ENCODE results near the gene ASXL3. TPM values are rescaled to one million over a fixed set of nuclear protein-coding genes. Genes with fewer than 3 reads are reported as not detected.

Gene ASXL3
- total RNA-seq (2022) (1.2 and 1.6 TPM in 2 replicates), Bru-seq, nascent RNA (percentile 40 among the genes with signal in this experiment), BruChase-seq, experiment 1, labeled RNA remaining after a 2-hour chase (percentile 35 among the genes with signal in this experiment), BruChase-seq, experiment 2, labeled RNA remaining after a 6-hour chase (percentile 25 among the genes with signal in this experiment)
- long read RNA-seq, partial matches to known transcripts = 0 of 1 reads
- long read RNA-seq, other reads (novel, unspliced or antisense) = 1 of 1 reads

DNA sequence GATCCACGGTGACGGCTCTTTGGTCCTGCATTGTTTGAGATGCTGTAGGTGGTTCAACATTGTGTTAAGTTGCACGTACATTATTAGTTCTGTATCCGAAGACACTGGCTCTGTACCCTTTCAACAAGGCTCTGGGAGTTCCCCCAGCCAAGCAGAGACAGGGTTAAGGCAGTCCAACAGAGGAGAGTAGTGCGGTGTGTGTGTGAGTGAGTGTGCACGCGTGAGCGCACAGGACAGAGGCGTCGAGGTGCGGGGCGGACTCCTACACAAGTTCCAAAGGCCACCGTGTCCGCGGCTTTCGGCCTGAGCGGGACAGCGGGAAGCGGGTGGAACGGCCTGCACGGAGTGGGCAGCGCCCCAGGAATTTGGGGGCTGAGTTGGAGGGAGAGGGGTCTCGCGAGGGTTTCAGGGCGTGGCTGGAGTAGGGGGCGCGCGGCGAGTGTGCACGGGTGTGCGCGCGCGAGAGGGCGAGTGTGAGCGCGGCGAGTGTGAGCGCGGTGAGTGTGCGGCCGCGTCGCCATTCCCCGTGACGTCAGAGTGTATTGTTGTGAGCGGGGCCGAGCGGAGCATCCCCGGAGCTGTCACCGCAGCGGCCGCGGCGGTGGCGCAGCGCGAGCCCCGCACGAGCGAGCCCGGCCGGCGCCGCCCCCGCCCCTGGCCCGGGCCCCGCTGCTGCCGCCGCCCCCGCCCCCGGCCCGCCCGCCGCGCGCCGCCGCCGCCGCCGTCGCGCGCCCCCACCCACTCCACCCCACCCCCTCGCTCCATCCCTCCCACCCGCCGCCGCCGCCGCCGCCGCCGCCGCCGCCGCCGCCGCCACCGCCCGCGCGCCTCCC lies at the start of gene ASXL3:
Gene ASXL3 (plus strand): TSS at position 535 of the 833 bp plus-strand sequence. CDS start 413 bp downstream, outside the sequence.
- Histone ChIP-seq H3K27me3 (replicated peaks; ENCODE audit: control insufficient read depth, insufficient read depth, low read length) (no peaks in the 10 kb centered on the region), H3K4me1 (no peaks in the 10 kb centered on the region), H3K9me3 (no peaks in the 10 kb centered on the region), H3K36me3 (ENCODE audit: control insufficient read depth, insufficient read depth, low read length) (no peaks in the 10 kb centered on the region), H3K4me3 (ENCODE audit: low read depth, low read length) (peak within 1 kb of the TSS; percentile 52)
- Mint-ChIP-seq H3K4me3 (ENCODE audit: unreplicated experiment) (no peak within 1 kb of the TSS), H3K27me3 (ENCODE audit: insufficient read depth, unreplicated experiment) (peaks cover 9% of the 10 kb centered on the region), H3K4me1 (ENCODE audit: low read depth, unreplicated experiment) (no peaks in the 10 kb centered on the region), H3K36me3 (ENCODE audit: insufficient read depth, unreplicated experiment) (no peaks in the 10 kb centered on the region), H3K27ac (ENCODE audit: unreplicated experiment) (peak within 1 kb of the TSS; percentile 64), H3K9me3 (ENCODE audit: unreplicated experiment) (no peaks in the 10 kb centered on the region)
- intact Hi-C loops (cut with micrococcal nuclease; ENCODE audit: unreplicated experiment) = no loop called here
- DNase-seq = peak in 1 of 2 experiments; percentile 5
- TF ChIP-seq, protein P1, sequence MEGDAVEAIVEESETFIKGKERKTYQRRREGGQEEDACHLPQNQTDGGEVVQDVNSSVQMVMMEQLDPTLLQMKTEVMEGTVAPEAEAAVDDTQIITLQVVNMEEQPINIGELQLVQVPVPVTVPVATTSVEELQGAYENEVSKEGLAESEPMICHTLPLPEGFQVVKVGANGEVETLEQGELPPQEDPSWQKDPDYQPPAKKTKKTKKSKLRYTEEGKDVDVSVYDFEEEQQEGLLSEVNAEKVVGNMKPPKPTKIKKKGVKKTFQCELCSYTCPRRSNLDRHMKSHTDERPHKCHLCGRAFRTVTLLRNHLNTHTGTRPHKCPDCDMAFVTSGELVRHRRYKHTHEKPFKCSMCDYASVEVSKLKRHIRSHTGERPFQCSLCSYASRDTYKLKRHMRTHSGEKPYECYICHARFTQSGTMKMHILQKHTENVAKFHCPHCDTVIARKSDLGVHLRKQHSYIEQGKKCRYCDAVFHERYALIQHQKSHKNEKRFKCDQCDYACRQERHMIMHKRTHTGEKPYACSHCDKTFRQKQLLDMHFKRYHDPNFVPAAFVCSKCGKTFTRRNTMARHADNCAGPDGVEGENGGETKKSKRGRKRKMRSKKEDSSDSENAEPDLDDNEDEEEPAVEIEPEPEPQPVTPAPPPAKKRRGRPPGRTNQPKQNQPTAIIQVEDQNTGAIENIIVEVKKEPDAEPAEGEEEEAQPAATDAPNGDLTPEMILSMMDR (IDR thresholded peaks at IDR 0.05; ENCODE audit: insufficient read depth in 1 of 2, low read depth in 1 of 2, low read length in 1 of 2, severe bottlenecking in 1 of 2, unreplicated experiment in 1 of 2) = no peak
- POLR2A ChIA-PET = no interaction called here
- no TSS peak for BruUV-seq (replicated peaks)
- CTCF ChIA-PET = no interaction called here

DNA sequence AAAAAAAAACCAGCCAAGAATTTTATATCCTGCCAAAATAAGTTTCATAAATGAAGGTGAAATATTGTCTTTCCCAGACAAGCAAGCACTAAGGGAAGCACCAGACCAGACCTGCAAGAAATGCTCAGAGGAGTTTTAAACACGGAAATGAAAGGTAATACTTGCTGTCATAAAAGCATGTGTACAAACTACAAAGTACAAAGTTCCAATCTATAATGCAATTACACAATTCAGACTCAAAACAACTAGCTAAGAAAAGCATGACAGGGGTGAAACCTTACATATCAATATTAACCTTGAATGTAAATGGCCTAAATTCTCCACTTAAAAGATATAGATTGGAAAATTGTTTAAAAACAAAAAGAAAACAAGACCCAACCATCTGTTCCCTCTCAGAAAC lies 45.0 kb upstream of the ASXL3 start:
- intact Hi-C loops (cut with micrococcal nuclease; ENCODE audit: unreplicated experiment) = no loop called here
- Mint-ChIP-seq H3K4me3 (ENCODE audit: unreplicated experiment) (no peak overlapping the region), H3K36me3 (ENCODE audit: insufficient read depth, unreplicated experiment) (no peaks in the 10 kb centered on the region), H3K9me3 (ENCODE audit: unreplicated experiment) (no peaks in the 10 kb centered on the region), H3K4me1 (ENCODE audit: low read depth, unreplicated experiment) (no peaks in the 10 kb centered on the region), H3K27ac (ENCODE audit: unreplicated experiment) (no peak overlapping the region), H3K27me3 (ENCODE audit: insufficient read depth, unreplicated experiment) (no peaks in the 10 kb centered on the region)
- Histone ChIP-seq H3K4me3 (ENCODE audit: low read depth, low read length) (no peak overlapping the region), H3K36me3 (ENCODE audit: control insufficient read depth, insufficient read depth, low read length) (no peaks in the 10 kb centered on the region), H3K4me1 (no peaks in the 10 kb centered on the region), H3K9me3 (no peaks in the 10 kb centered on the region), H3K27me3 (replicated peaks; ENCODE audit: control insufficient read depth, insufficient read depth, low read length) (no peaks in the 10 kb centered on the region)
- ChIA-PET CTCF (no interaction called here), POLR2A (no interaction called here)
- DNase-seq = no peak
- TF ChIP-seq, protein P1 (IDR thresholded peaks at IDR 0.05; ENCODE audit: insufficient read depth in 1 of 2, low read depth in 1 of 2, low read length in 1 of 2, severe bottlenecking in 1 of 2, unreplicated experiment in 1 of 2) = no peak
- BruUV-seq (replicated peaks) = no TSS peak

DNA sequence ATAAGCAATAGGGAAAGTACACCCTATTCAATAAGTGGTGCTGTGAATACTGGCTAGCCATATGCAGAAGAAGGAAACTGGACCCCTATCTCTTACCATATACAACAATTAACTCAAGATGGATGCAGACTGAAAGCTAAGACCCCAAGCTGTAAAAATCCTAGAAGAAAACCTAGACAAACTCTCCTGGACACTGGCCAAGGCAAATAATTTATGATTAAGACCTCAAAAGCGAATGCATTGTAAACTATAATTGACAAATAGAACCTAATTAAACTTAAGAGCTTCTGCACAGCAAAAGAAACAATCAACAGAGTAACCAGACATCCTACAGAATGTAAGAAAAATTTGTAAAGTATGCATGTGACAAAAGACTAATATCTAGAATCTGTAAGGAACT lies 41.1 kb upstream of the ASXL3 start:
- Histone ChIP-seq H3K36me3 (ENCODE audit: control insufficient read depth, insufficient read depth, low read length) (no peaks in the 10 kb centered on the region), H3K4me1 (no peaks in the 10 kb centered on the region), H3K27me3 (replicated peaks; ENCODE audit: control insufficient read depth, insufficient read depth, low read length) (no peaks in the 10 kb centered on the region), H3K9me3 (no peaks in the 10 kb centered on the region), H3K4me3 (ENCODE audit: low read depth, low read length) (no peak overlapping the region)
- Mint-ChIP-seq H3K27ac (ENCODE audit: unreplicated experiment) (no peak overlapping the region), H3K27me3 (ENCODE audit: insufficient read depth, unreplicated experiment) (no peaks in the 10 kb centered on the region), H3K36me3 (ENCODE audit: insufficient read depth, unreplicated experiment) (no peaks in the 10 kb centered on the region), H3K4me1 (ENCODE audit: low read depth, unreplicated experiment) (no peaks in the 10 kb centered on the region), H3K9me3 (ENCODE audit: unreplicated experiment) (no peaks in the 10 kb centered on the region), H3K4me3 (ENCODE audit: unreplicated experiment) (no peak overlapping the region)
- intact Hi-C loops (cut with micrococcal nuclease; ENCODE audit: unreplicated experiment) = no loop called here
- TF ChIP-seq, protein P1 (IDR thresholded peaks at IDR 0.05; ENCODE audit: insufficient read depth in 1 of 2, low read depth in 1 of 2, low read length in 1 of 2, severe bottlenecking in 1 of 2, unreplicated experiment in 1 of 2) = no peak
- CTCF ChIA-PET = no interaction called here
- POLR2A ChIA-PET = no interaction called here
- BruUV-seq (replicated peaks) = no TSS peak
- DNase-seq = no peak

All from Caco-2 (cell line).